Measurements from ENCODE around the gene PARP2.
A peak's percentile ranks its signal among the peaks of the same experiment; 100 is the strongest.
"Not testable (repeated sequence)": the region's sequence is repeated elsewhere in the genome, so short reads cannot be mapped to it uniquely, and the experiment has no call there.

The PARP2 gene, protein sequence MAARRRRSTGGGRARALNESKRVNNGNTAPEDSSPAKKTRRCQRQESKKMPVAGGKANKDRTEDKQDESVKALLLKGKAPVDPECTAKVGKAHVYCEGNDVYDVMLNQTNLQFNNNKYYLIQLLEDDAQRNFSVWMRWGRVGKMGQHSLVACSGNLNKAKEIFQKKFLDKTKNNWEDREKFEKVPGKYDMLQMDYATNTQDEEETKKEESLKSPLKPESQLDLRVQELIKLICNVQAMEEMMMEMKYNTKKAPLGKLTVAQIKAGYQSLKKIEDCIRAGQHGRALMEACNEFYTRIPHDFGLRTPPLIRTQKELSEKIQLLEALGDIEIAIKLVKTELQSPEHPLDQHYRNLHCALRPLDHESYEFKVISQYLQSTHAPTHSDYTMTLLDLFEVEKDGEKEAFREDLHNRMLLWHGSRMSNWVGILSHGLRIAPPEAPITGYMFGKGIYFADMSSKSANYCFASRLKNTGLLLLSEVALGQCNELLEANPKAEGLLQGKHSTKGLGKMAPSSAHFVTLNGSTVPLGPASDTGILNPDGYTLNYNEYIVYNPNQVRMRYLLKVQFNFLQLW

DNA sequence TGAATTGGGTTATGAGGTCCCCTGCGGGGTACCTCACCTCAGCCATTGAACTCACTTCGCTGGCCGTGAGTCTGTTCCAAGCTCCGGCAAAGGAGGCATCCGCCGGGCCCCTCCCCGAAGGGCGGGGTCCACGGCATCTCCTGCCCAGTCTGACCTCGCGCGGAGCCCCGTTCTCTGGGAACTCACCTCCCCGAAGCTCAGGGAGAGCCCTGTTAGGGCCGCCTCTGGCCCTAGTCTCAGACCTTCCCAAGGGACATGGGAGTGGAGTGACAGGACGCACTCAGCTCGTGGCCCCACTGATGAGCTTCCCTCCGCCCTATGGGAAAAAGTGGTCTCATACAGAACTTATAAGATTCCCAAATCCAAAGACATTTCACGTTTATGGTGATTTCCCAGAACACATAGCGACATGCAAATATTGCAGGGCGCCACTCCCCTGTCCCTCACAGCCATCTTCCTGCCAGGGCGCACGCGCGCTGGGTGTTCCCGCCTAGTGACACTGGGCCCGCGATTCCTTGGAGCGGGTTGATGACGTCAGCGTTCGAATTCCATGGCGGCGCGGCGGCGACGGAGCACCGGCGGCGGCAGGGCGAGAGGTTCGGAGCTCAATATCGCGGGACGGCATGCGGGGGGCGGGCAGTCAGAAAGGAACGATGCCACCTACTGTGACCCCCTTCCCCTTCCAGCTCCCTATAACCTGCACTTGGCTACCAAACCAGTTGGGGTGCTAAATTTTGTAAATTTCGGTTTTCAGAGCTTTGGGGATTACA lies at the start of gene PARP2:
Gene PARP2, plus strand, starts transcription at position 544 of the 770 bp plus-strand sequence. Its CDS starts 7 bp downstream, at position 551.
- peak; percentile 100 for DNase-seq

- DNase-seq = no peak
Observed at GRCh38 chr14:20294636-20295035, 48.8 kb upstream of the PARP2 start.

GRCh38 chr14:20295067-20295466 lies 48.4 kb upstream of the PARP2 start:
- no peak for DNase-seq

- peak; percentile 42 for DNase-seq
Observed at GRCh38 chr14:20302042-20302755, 41.2 kb upstream of the PARP2 start.

- DNase-seq = peak; percentile 92
Observed at GRCh38 chr14:20305265-20306078, 38.0 kb upstream of the PARP2 start, which contains the start of gene TTC5. Gene TTC5 (minus strand): TSS chr14:20305951. CDS start chr14:20305937, 14 bp downstream.

- no peak for DNase-seq
Observed at GRCh38 chr14:20306079-20306423, 37.4 kb upstream of the PARP2 start.

DNA sequence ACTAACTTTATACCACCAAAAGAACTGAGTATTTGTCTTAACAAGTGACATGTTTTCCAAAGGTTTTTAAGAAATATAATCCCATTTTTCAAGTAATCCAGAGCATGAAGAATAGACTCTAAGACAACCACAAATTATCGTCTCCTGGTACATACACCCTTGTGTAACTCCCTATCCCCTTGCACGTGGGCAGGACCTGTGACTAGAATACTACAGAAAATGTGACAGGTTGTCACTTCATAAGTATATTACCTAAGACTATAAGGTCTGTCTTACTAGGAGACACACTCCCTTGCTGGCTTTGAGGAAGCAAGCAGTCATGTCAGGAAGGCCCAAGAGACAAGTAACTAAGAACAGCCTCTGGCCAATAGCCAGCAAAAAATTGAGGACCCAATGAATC lies 29.4 kb upstream of the PARP2 start:
- no peak for DNase-seq

DNA sequence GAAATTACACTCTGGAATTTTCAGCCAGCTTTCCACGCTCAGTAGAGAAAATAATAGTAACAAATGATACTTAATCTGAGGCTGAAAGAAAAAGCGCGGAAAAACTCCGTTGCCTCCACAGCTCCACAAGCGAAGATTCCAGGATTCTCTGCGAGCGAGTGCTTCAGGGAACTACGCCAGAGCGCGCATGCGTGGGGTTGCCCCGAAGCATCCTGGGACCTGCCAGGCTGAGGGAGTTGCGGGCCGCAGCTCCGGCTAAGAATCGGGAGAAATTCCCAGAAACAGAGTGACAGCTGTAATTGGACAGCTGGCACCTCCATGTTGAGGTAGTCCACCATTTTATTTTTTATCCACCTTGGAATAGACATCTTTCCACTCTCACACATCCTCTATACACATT lies 25.7 kb upstream of the PARP2 start:
- DNase-seq = no peak

DNA sequence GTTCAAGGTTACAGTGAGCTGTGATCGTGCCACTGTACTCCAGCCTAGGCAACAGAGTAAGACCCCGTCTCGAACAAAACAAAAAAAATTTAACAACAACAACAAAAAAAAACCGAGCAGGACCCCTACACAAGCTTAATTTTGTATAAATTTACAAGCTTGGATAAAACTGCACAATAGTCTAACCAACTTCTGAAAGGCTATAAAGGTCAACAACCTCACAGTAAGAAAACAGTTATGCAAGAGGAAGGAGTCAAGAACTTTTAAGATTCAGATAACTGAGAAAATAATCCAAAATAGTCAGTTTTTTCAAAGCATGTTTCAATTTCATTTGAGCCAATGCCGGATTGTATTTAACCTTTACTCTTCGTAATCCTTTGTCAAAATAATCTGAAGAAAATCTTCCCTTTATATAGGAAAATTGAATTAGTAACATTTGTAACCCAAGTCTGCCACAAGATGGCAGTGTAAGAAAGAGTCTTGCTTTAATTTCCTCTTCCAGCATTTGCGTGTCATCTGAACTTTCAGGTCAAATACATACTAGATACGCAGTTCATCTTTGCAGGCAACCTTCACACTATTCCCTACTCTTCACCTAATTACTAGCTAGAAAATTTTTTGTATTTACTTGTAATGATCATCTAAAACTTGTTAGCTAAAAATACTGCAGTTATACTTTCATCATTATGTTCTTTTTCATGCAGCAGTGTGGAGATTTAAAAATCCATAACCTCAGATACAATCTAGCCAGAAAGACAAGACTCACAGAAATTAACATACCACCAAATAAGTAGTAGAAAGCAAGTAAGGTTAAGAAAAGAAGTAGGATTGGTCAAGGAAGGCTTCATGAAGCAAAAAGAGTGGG lies 16.2 kb upstream of the PARP2 start:
- peak; percentile 85 for DNase-seq

GRCh38 chr14:20328705-20329104 lies 14.7 kb upstream of the PARP2 start:
- DNase-seq = no peak

- DNase-seq = no peak
Observed at GRCh38 chr14:20329355-20329754, 14.1 kb upstream of the PARP2 start.

GRCh38 chr14:20331053-20331613 lies 12.3 kb upstream of the PARP2 start:
- DNase-seq = peak; percentile 43

DNA sequence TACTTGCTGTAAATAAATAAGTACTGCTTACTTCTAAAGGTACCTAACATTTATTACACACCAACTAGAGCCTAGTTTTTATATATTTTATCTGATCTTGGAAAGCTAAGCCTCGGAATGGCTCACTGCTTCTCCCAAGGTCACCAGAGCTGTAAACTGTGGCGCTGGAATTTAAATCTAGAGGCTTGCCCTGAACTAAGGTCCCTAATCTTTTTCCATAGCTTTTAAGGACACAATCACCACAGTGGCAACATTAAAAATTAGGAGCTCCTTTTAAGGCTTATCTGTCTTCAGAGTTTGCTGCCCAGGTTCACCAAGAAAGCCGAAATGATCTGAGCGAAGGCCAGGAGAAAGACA lies 11.0 kb upstream of the PARP2 start:
- no peak for DNase-seq

DNA sequence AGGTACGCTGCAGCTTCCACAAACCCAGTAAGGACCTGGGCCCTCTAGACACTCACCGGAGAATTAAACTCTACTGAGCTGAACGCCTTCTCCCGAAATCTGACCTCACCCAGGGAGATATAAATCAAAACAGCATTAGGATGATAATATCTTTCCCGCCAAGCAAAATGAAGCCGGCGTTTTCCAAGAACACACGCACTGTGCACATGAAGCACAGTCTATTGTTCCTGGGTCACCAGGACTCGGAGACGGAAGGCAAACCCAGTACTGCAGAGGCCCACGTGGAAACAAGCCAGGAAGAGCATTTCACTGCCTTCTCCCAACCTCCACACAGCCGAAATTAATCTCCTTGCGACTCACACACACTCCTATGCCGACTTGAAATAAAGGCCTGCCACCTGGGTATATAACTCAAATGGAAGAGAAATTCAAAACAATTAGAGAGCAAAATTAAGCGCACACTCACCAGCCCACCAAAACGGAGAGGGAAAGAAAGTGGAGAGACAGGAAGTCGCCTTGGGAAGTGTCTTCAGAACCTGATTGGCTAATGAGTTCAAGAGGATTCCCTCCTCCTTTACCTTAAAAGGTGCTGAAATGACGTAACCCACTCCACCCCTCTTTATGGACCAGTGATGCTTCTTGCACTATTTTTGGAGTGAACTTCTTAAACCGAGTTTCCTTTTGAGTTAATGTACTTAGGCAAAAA lies 10.5 kb upstream of the PARP2 start, which contains the start of gene CCNB1IP1:
Gene CCNB1IP1, minus strand, starts transcription at position 492 of the 706 bp plus-strand sequence. CDS start 16,756 bp downstream, outside the sequence.
- peak; percentile 90 for DNase-seq

GRCh38 chr14:20333494-20333841 lies 10.0 kb upstream of the PARP2 start:
- DNase-seq = no peak

GRCh38 chr14:20334017-20334416 lies 9.4 kb upstream of the PARP2 start:
- DNase-seq = no peak

- DNase-seq = not testable (repeated sequence)
Observed at GRCh38 chr14:20341032-20341431, 2.4 kb upstream of the PARP2 start.

DNA sequence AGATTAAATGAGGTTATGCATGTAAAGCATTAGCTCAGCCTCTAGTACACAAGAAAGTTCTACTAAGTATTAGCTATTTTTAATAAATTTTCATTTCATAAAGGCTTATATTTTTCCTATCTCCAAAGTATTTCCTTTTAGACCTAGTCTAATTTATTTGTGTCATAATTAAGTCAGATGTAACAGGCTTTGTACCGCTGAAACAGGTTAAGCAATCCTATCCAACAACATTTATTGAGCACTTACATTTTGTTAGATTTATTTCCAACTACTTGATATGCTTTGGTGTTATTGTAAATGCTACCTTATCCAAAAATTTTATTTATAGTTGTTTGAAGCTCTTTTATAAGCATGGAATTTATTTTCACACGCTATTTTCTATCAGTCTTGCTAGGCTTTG lies 1.8 kb upstream of the PARP2 start:
- no peak for DNase-seq

GRCh38 chr14:20343862-20344220 lies 406 bp downstream of the PARP2 start:
- peak; percentile 47 for DNase-seq

GRCh38 chr14:20345366-20345765 lies 1.9 kb downstream of the PARP2 start:
- no peak for DNase-seq
